ENCODE results near the gene PCDHB10. TPM values are rescaled to one million over a fixed set of nuclear protein-coding genes. Genes with fewer than 3 reads are reported as not detected.
"Not testable (repeated sequence)": the region's sequence is repeated elsewhere in the genome, so short reads cannot be mapped to it uniquely, and the experiment has no call there.

Gene PCDHB10
- total RNA-seq, 4 donors from 2014 or later = 3.0 to 6.4 (median 4.1) TPM

- H3K27ac ChIP-seq = no peak overlapping the region
- TF ChIP-seq EP300 (IDR thresholded peaks at IDR 0.05) (no peak), POLR2A (IDR thresholded peaks at IDR 0.05) (no peak), CTCF (IDR thresholded peaks at IDR 0.05) (no peak), POLR2AphosphoS5 (IDR thresholded peaks at IDR 0.05) (no peak)
- H3K4me1 ChIP-seq = no peaks in the 10 kb centered on the region
- no peak for ATAC-seq
- no peaks in the 10 kb centered on the region for H3K36me3 ChIP-seq
- H3K27me3 ChIP-seq = peaks cover 63% of the 10 kb centered on the region
- H3K4me3 ChIP-seq = no peak overlapping the region
- WGBS, 2 donors (ENCODE audit: low coverage in 1 of 2) = 25 to 43% methylated on average over 16 to 20 of the region's 21 CpGs
- H3K9me3 ChIP-seq = peaks cover 0 to 99% (median 0%) of the 10 kb centered on the region in 3 donors
These were observed 36.4 kb upstream of the PCDHB10 start for GRCh38 chr5:141155540-141156374.

- peaks cover 0 to 97% (median 0%) of the 10 kb centered on the region in 3 donors for H3K9me3 ChIP-seq
- H3K27ac ChIP-seq, H3K4me3 ChIP-seq, ATAC-seq, H3K4me1 ChIP-seq, H3K36me3 ChIP-seq: not testable (repeated sequence)
- peaks cover 47% of the 10 kb centered on the region for H3K27me3 ChIP-seq
- 55% methylated on average over 11 of the region's 38 CpGs; no CpG with 5 or more reads in 1 of the 2 donors for WGBS, 2 donors (ENCODE audit: low coverage in 1 of 2)
These were observed 34.8 kb upstream of the PCDHB10 start for GRCh38 chr5:141157356-141157755.

DNA sequence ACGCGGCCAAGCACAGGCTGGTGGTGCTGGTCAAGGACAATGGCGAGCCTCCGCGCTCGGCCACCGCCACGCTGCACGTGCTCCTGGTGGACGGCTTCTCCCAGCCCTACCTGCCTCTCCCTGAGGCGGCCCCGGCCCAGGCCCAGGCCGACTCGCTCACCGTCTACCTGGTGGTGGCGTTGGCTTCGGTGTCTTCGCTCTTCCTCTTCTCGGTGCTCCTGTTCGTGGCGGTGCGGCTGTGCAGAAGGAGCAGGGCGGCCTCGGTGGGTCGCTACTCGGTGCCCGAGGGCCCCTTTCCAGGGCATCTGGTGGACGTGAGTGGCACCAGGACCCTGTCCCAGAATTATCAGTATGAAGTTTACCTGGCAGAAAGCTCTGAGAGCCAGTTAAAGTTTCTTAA, 34.3 kb upstream of the PCDHB10 start:
- H3K27ac ChIP-seq, H3K36me3 ChIP-seq, ATAC-seq, H3K4me1 ChIP-seq, H3K4me3 ChIP-seq: not testable (repeated sequence)
- H3K27me3 ChIP-seq = peaks cover 47% of the 10 kb centered on the region
- peaks cover 0 to 97% (median 0%) of the 10 kb centered on the region in 3 donors for H3K9me3 ChIP-seq
- 60% methylated on average over 7 of the region's 28 CpGs; no CpG with 5 or more reads in 1 of the 2 donors for WGBS, 2 donors (ENCODE audit: low coverage in 1 of 2)

DNA sequence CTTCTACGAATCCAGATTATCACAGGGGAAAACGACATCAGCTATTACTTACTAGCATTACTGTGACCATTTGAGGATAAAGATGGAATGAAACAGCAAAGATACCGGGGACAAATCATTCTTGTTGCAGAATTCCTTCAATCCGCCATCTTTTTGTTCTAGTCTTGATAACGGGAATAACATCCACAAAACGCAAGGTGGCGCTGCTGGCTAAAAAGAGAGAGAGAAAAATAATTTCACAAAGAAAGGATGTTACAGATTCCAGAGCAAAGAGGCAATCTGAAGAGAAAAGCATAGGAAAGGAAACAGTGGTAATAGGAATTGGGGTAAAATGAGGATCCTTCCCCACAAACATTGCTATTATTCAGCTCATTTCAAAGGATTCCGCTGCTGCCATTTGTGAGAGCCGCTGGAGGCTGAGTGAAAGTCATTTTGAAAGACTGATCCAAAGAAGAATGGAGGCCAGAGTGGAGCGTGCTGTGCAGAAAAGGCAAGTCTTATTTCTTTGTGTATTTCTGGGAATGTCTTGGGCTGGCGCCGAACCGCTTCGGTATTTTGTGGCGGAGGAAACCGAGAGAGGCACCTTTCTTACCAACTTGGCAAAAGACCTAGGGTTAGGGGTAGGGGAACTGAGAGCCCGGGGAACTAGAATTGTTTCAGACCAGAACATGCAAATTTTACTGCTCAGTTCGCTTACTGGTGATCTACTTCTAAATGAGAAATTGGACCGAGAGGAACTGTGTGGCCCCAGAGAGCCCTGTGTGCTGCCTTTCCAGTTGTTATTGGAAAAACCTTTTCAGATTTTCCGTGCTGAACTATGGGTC, 19.6 kb upstream of the PCDHB10 start, which contains the start of gene PCDHB7:
PCDHB7 (plus strand) TSS at position 264 of the 824 bp plus-strand sequence; CDS start at position 456, 192 bp downstream.
- WGBS, 2 donors (ENCODE audit: low coverage in 1 of 2) = 21 to 45% methylated on average over 12 to 20 of the region's 20 CpGs
- no peaks in the 10 kb centered on the region for H3K36me3 ChIP-seq
- H3K4me1 ChIP-seq = no peaks in the 10 kb centered on the region
- H3K27ac ChIP-seq = no peak within 1 kb of the TSS
- H3K9me3 ChIP-seq = peaks cover 3 to 68% (median 3%) of the 10 kb centered on the region in 3 donors
- peaks cover 49% of the 10 kb centered on the region for H3K27me3 ChIP-seq
- peak within 1 kb of the TSS in 1 of 2 donors; percentile 33 for H3K4me3 ChIP-seq
- TF ChIP-seq POLR2AphosphoS5 (IDR thresholded peaks at IDR 0.05) (no peak), POLR2A (IDR thresholded peaks at IDR 0.05) (no peak), EP300 (IDR thresholded peaks at IDR 0.05) (no peak), CTCF (IDR thresholded peaks at IDR 0.05) (peak; percentile 12 to 43 (median 25))
- ATAC-seq = no peak

DNA sequence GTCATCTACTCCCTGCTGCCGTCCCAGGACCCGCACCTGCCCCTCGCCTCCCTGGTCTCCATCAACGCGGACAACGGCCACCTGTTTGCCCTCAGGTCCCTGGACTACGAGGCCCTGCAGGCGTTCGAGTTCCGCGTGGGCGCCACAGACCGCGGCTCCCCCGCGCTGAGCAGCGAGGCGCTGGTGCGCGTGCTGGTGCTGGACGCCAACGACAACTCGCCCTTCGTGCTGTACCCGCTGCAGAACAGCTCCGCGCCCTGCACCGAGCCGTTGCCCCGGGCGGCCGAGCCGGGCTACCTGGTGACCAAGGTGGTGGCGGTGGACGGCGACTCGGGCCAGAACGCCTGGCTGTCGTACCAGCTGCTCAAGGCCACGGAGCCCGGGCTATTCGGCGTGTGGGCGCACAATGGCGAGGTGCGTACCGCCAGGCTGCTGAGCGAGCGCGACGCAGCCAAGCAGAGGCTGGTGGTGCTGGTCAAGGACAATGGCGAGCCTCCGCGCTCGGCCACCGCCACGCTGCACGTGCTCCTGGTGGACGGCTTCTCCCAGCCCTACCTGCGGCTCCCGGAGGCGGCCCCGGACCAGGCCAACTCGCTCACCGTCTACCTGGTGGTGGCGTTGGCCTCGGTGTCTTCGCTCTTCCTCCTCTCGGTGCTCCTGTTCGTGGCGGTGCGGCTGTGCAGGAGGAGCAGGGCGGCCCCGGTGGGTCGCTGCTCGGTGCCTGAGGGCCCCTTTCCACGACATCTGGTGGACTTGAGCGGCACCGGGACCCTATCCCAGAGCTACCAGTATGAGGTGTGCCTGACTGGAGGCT, 17.7 kb upstream of the PCDHB10 start:
- not testable (repeated sequence) for H3K4me3 ChIP-seq, H3K4me1 ChIP-seq, H3K36me3 ChIP-seq, ATAC-seq, H3K27ac ChIP-seq
- H3K27me3 ChIP-seq = peaks cover 58% of the 10 kb centered on the region
- 39 to 50% methylated on average over 3 to 13 of the region's 79 CpGs for WGBS, 2 donors (ENCODE audit: low coverage in 1 of 2)
- H3K9me3 ChIP-seq = peaks cover 3 to 72% (median 3%) of the 10 kb centered on the region in 3 donors

- Histone ChIP-seq H3K9me3 (peaks cover 3 to 79% (median 3%) of the 10 kb centered on the region in 3 donors), H3K36me3 (no peaks in the 10 kb centered on the region), H3K27ac (no peak overlapping the region), H3K4me1 (no peaks in the 10 kb centered on the region), H3K27me3 (peaks cover 70% of the 10 kb centered on the region), H3K4me3 (no peak overlapping the region)
- WGBS, 2 donors (ENCODE audit: low coverage in 1 of 2) = 73 to 74% methylated on average over 1 of the region's 1 CpG
- ATAC-seq = no peak
- TF ChIP-seq POLR2AphosphoS5 (IDR thresholded peaks at IDR 0.05) = no peak
- TF ChIP-seq CTCF (IDR thresholded peaks at IDR 0.05) = no peak
These were observed 16.2 kb upstream of the PCDHB10 start for GRCh38 chr5:141175933-141176332.

- peak; percentile 10 for ATAC-seq
- 33 to 41% methylated on average over 11 to 14 of the region's 18 CpGs for WGBS, 2 donors (ENCODE audit: low coverage in 1 of 2)
- Histone ChIP-seq H3K27me3 (peaks cover 72% of the 10 kb centered on the region), H3K9me3 (peaks cover 3 to 81% (median 3%) of the 10 kb centered on the region in 3 donors)
- H3K36me3 ChIP-seq, H3K4me3 ChIP-seq, H3K27ac ChIP-seq, H3K4me1 ChIP-seq: not testable (repeated sequence)
These were observed 14.5 kb upstream of the PCDHB10 start, which contains the start of gene PCDHB8 for GRCh38 chr5:141177577-141178191. TSS of gene PCDHB8 (plus strand) at chr5:141177790. CDS start at chr5:141178035, 245 bp downstream.

DNA sequence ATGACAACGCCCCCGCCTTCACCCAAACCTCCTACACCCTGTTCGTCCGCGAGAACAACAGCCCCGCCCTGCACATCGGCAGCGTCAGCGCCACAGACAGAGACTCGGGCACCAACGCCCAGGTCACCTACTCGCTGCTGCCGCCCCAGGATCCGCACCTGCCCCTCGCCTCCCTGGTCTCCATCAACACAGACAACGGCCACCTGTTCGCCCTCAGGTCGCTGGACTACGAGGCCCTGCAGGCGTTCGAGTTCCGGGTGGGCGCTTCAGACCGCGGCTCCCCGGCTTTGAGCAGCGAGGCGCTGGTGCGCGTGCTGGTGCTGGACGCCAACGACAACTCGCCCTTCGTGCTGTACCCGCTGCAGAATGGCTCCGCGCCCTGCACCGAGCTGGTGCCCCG, 12.8 kb upstream of the PCDHB10 start:
- Histone ChIP-seq H3K27me3 (peaks cover 73% of the 10 kb centered on the region), H3K9me3 (peaks cover 3 to 80% (median 3%) of the 10 kb centered on the region in 3 donors)
- not testable (repeated sequence) for H3K27ac ChIP-seq, H3K36me3 ChIP-seq, H3K4me3 ChIP-seq, H3K4me1 ChIP-seq, ATAC-seq
- WGBS, 2 donors (ENCODE audit: low coverage in 1 of 2) = 29 to 60% methylated on average over 2 to 9 of the region's 39 CpGs

Measured in gastroesophageal sphincter (tissue), 4 donors.